Stimulated activated CD4-positive, alpha-beta T cell treated with anti-CD3 and anti-CD28 coated beads, Interleukin-1b, Interleukin-23, amount 100 ng/mL, for 48 hours (primary cell): ENCODE measurements around the gene RHOJ.

ENCODE experiments used
- DNase-seq: peaks from one replicate; pipeline ENCODE4 v3.0.0-alpha.2; 2020

Gene RHOJ

DNA sequence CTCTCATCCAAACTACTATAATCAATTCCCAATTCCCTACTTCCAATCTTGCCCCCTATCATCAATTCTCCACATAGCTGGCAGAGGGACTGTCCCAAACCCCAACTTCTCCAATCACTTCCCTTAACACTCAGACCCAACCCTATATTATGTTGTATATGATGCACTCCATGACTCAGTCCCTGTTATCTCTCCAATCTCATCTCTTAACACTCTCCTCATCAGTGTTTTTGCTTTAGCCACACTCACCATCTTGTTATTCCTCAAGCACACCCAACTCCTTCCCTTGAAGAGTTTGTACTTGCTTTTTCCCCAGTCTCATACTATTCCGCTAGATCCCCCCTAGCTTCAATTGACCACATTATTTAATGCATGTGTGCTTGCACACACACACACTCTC, 4.9 kb downstream of the RHOJ start:
- DNase-seq, result no peak

DNA sequence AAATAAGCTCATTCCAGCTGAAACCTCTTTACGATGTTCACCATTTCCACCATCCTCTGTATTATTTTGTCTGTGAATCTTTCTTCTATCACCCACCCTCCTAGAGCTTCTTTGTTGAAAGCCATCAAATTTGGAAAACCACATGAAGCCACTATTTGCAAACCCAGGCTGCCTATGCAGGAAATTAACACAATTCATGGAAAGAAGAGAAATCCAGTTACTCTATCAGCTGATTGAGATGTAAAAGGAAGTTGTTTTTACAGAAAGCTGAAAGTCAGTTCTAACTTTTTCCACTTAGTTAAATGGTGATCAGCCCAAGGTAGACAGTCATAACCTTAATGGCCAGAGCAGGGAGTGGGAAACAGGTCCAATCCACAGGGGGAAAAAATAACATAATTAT, 6.6 kb downstream of the RHOJ start:
- no peak for DNase-seq

DNA sequence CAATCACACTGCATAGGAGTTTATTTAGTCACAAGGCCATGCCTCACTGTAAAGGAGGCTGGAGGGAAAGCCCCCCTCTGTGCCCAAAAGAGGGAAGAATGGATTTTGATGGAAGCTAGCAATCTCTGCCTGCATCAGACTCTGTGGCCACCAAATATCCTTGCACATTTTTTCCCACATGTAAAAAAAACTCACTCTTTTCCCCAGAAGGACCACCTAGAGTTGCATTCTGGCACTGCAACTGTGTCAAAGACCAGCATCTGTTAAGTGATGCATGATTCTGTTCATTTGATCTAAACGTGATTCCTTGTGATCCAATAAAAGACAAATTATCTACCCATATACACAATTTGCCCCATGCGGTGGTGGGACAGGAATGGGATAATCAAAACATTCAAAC, 8.0 kb downstream of the RHOJ start:
- no peak for DNase-seq

DNA sequence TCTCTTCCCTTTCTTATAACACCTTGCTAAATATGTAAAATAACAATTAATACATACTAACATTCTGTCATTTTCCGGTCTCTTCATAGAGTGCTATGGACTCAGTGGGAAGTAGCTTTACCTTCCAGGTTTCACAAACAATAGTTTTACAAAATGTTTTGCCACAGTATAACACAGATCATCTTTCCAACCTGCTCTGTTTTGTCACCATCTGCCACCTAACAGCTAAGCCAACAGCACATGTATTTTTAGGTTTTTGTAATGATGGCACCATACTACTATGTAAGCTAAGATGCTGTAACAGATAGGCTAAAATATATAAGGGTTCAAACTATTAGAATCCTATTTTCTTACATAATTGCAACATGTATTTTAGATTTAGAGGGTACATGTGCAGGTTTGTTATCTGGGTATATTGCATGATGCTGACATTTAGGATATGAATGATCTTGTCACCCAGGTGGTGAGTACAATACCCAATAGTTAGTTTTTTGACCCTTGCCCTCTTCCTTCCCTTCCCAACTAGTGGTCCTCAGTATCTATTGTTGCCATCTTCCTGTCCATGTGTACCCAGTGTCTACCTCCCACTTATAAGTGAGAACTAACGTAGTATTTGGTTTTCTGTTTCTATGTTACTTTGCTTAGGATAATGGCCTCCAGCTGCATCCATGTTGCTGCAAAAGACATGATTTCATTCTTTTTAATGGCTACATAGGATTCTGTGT, 8.7 kb downstream of the RHOJ start:
- DNase-seq, result no peak

DNA sequence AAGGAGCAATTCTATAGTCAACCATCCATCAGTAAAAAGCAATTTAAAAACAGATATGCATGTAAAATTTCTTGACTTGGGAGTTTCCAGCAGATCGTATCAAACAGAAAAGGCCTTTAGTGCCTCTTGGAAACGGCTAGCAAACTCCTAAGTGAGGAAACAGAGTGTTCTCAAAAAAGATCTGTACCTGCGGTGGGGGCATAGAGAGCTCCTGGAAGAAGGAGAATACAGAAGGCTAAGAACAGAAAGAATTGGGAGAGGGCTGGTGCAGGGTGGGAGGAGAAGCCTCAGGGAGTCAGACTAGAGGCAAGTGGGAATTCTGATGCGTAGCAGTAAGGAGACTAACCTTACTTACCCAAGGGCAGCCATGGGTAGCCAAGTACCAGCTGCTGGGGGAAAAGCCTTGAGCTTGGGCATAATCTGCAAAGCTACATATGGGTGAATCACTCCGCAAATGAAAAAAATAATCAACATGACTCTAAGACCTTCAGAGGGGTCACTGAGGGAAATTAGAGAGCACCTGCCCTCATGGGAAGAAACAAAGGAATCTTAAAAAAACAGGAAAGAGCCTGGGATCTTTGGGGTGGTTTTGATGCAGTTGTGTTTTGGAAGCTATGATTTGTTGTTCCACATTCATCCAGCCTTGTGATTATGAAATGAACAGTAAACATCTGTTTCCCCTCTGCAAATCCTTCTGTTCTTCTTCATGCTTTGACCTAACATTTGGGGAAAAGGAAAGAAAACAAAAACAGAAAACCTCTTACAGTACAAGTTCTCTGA, 10.4 kb downstream of the RHOJ start:
- no peak for DNase-seq

DNA sequence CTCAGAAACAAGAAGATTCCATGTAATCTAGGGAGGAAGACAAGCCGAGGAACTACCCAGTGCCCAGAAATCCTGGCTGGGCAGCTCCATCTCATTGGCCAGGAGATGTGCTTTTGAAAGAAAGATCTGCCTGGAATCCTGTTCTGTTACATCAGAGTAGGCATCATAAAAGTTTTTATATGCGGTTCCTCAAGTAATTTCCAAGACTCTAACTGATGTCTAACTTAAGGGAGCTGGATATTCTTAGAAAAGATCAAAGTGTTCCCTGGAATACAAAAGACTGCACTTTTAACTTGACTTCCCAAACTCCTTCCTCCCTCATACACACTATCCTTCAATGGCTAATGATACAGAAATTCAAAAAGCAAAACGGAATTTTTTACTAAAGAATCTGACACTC, 16.3 kb downstream of the RHOJ start:
- no peak for DNase-seq

DNA sequence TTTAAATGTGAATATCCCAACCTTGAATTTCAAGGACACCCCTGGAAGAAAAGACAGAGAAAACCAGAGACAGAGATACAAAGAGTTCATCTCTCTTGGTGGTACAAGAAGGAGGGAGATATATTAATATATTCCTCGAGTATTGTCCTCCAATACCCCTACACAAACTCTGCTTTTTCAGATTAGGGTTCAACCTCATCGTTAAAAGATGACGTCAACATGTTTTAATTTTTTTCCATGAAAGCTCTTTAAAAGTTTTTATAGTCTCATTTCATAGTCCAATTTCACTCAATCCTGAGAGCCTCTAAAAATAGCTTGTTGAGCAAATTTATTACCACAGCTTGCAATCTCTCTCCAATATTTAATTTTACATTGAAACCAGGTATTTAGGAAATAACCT, 19.4 kb downstream of the RHOJ start:
- no peak for DNase-seq

DNA sequence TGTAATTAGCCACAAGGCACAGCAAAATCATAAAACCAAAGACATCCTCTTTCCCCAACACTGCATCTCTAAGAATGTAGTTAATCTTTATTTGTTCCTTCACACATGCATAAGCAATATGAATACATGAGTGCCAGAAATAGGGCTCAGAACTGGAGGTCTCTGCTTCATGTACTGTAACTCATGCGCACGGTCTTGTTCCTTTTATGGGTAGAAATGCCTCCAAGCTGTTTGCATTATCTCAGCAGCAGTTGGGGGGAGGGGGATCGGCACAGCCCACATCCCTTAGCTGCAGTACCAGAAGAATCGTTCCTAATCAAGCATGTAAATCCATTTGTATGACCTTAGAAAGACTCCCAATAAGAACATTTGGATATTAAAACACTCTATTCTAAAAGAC, 20.0 kb downstream of the RHOJ start:
- no peak for DNase-seq

DNA sequence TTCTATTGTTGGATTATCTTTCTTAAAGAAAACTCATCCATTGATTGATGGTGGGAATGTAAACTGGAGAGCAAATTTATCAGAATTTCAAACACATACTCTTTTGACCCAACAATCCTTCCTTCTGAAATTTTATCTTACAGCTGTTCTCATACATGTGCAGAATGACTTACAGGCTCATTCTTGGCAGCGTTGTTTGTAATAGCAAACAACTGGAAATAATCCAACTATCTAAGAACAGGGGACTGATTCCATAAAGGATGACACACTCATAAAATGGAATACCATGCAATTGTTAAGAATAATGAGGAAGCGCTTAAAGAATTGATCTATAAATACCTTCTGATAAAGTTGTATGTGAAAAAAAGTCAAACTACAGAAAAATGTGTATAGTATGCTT, 24.0 kb downstream of the RHOJ start:
- no peak for DNase-seq

DNA sequence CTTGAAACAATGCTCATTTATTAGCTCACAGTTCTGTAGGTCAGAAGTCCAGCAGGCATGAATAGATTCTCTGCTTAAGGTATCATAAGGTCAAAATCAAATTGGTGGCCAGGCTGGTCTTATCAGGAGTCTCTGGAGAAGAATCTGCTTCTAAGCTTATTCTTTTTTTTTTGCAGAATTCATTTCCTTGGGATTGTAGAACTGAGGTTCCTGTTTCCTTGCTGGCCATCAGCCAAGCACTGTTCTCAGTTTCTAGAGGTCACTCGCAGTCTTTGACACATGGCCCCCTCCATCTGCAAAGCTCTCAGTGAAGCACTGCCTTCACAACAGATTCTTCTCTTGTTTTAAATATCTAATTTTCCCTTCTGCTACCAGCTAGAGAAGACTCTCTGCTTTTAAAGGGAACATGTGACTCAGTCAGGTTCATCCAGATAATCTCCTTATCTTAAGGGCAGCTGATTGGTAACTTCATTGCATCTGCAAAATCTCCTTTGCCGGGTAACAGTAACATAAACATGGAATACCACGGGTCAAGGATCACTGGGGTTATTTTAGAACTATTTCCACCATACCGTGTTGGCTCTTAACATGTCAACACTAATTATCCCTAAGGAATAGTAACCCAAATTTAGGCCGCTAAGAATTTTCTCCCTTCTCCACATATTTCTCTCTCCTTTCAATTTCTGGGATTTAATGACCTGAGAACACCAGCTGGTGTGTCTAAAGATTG, 25.3 kb downstream of the RHOJ start:
- no peak for DNase-seq

DNA sequence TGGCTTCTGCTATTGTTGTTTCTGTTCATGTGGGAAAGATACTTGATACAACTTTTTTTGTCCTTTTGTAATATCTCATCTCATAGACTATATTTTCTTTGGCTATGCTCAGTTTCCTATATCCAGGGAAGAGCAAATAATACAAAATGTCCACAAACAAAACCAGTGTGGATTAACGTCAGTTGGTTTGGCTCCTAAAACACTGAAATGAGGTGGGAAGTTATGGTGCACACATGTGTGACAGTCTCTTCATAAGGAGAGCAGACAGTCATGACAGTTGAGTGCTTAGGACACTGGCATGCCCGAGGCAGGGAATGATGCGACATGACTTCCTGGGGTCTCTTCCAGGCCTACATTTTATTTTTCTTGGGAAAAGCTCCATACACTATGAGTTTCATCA, 27.5 kb downstream of the RHOJ start:
- DNase-seq, result no peak

DNA sequence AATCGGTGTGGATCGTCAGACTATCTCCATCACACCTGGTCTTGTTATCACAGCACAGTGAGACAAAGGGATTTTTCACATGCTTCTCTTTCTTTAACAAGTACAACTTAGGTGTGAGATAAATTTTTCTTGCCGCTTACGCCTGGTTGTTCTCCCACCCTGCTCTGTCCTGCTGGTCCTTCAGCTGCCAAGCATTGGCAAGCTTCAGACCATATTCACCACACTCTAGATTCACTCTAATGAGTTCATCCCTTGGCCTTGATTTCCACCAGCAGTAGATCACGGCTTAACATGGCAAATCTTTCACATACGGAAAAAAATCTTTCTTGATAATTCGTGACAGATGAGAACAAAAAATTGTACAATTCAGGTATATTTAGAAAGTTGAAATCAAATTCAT, 33.5 kb downstream of the RHOJ start:
- no peak for DNase-seq

DNA sequence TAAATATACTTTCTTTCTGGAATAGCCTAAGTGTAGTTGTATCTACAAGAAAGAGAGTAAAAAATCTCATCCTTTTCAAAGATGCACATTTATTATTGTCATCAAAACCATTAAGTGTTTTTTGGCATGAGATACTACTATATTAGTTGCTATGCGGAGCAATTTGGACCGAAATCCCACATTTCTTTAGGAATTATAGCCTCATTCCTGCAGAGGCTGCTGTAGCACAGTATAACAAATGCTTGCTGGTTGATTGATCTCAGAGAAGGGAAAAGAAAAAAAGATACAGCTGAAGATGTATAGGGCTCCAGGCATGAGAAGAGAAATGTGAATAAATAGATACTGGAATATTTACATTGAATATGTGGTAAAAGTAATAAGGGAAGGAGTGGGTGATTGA, 36.0 kb downstream of the RHOJ start:
- no peak for DNase-seq

DNA sequence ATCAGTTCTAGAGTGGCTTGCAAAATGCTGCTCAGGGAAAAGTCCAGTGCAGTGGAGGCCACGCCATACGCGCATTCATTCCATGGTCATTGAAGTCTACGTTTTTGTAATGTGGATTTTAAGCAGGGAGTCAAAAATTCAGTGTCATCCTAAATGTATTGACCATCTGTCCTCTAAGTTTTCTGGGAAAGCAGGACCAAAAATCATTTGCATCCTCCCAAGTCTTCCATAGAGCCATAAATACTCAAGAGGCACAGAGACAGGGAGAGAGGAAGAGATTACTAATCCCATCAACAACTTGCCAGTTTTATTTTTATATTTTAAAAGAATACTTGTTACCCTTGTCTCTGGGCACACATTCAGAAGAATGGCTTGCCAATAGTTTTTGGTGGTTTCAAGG, 36.9 kb downstream of the RHOJ start:
- DNase-seq, result no peak

DNA sequence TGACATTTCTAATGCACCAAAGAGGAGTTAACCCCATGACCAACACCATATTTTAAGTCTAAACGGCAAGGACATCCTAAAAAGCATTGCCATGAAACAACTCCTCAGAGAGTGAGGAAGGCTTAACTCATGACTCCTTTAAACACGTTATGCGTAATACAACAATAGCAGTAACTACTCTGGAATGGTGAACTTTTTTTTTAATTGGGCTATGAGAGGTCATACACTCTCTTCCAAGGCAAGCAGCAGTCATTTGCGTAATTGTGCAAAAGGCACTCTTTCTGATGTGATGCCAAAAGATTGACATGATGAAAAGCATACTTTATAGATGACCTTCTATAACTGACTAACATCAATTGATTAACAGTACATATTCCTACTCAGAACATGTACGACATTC, 39.4 kb downstream of the RHOJ start:
- no peak for DNase-seq

DNA sequence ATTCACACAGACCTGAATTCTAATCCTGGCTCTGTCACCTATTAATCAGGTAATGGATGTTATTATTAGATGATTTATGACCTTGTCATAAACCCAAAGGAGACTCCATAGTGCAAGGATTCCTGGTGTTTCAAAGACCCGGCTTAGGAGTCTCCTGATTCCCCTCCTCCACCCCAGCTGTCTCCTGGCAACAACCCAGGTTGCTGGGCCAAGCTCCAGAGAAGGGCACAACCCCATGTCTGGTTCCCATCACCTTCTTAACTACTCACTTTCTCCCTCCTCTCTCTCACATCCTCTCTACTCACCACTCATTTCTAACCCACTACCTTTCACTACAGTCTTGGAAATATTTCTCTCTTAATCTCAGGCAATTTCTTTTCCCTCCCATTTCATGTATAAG, 41.6 kb downstream of the RHOJ start:
- no peak for DNase-seq

DNA sequence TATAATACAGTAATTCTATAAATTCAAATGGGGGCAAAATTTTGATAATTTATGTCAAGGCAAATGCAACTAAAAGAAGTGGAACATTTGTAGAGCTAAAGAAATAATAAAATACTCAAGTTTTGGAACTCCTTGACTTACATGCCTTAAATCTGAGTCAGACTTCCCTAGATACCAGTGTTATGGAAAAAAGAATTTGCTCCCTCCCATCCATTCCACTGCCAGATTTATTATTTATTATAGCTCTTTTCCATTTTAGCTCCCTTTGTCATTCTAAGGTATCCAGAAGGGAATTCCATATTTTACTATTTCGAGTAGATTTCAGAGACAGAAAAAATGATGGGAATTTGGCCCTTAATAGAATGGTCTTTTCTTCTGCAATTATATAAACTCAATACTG, 44.0 kb downstream of the RHOJ start:
- DNase-seq, result no peak

DNA sequence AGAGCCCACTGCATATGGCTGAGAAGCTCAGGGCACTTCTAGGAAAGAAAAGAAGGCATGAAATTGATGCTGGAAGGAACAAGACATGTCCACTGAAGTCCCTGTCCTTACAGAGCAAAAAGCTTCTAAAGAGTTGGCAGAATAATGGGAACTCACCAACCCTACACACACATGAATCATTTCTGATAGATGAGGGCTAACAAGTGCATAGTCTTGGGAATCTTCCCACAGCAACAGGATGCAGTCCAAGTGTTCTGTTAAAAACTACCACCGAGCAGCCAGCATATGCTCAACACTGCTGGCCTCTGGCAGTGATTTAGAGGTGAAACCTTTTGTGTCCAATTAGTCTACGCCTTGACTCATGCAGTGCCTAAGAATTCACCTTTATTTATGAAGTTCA, 44.8 kb downstream of the RHOJ start:
- no peak for DNase-seq

DNA sequence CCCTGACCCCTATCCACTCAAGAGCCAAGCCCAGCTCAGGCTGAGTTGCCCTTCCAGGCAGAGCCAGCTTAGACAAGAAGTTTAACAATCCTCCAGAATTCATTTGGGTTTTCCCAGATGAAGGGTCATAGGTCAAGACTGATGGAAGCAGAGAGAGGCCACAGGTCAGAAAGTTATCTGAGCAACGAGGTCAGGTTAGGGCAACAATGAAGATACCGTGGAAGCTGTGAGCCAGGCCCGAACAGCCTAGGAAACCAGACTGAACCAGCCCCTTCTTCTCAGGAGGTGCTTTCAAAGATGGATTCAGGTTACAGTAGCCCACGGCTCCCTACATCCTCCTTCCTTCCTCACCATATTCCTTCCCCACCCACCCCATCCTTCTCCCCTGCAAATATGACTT, 53.1 kb downstream of the RHOJ start:
- DNase-seq, result no peak

DNA sequence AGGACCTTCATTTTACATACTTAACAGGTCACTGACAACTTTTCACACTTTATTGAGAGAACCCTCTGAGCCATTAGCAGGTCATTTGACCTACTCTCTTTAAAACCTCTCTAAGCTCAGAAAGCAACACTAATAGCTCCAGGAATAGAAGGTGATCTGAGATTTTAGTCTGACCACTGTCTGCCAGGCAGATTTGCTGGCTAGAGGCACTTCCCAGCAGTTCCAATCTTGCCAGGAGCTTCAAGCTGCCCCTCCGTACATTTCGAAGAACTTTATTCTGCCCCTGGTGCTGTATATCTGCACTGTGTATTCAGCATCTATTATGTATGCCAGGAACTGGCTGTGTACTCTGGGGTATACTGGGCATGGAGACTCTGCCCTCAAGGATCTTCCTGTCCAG, 58.2 kb downstream of the RHOJ start:
- no peak for DNase-seq

DNA sequence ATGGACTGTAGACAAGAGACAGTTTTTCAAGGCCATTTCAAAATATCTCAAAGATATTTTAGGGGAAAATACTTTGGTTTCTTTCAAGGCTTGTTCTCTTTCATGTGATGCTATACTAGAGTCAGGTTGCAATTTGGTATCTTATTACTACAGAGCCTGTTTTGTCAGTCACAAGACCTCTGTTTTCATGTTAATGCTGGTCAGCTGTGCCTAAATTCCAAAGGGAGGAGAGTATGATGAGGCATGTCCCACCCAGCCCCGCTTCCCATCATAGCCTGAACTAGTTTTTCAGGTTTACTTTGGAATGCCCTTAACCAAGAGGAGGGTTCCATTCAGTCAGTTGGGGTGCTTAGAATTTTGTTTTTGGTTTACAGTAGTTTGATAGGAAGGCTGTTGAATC, 61.9 kb downstream of the RHOJ start:
- no peak for DNase-seq

DNA sequence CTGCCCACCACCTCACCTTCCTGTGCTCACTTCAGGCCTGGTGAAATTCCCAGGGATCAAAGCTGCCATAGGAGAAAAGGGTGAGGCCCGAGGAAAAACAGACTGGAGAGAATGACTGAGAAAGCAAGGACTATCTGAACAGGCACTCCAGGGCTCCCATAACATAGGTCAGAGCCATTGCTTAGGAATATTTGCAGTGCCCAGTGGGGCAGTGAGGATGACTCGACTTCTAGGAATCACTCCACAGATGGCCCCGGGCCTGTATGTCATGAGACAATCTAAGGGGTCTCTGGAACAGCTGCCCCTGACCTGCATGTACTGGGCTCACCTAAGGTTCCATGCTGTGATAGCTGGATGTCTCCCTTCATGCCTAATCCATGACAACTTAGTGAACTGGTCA, 62.9 kb downstream of the RHOJ start:
- no peak for DNase-seq

DNA sequence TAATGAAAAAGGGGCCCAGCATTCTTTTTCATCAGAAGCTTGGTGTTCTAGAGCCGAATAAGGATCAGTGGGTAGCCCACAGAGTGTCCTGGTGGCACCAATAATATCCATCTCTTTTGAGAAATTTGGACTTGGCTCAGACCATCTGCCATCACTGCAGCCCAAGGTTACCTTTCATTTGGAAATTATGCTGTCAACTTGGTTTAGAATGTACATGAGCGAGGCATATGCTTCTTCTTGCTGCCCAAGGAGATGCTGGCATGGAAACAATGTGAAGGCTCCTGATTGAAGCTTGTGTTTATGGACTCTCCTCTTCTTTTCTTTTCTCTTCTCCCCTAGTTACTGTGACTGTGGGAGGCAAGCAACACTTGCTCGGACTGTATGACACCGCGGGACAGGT, 64.5 kb downstream of the RHOJ start:
- DNase-seq, result no peak

DNA sequence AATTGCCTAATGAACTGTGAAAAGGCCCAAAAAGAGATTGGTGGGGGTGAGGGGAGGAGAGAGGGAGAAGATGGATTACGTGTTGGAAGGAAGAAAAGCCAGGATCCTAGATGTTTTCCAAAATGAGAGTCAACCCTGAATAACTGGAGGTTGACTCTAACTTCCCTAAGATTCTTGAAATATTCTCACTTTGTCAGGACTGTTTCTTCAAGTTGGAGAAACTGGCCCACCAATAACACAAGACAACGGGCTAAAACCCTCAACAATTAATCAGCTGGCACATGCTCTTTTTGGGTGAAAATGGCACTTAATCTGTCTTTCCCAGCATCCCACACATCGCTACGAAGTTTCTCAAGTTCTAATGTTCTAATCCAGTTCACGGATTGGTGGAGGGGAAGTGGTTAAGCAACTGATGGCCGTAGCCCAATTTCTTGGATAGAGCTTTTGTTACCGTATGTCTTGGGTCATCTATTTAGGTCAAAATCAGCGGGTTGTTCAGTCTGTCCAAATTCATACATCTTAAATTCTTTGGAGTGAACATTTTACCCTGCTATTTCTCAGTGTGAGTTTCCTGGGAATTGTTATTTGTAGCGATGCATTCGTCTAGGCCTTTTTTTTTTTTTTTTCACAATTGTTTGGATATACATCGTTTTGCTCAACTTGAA, 65.5 kb downstream of the RHOJ start:
- no peak for DNase-seq
